Amniotic stem cell (primary cell): ENCODE measurements around the gene ATXN1.
A peak's percentile ranks its signal among the peaks of the same experiment; 100 is the strongest.

Experiments
- DNase-seq: peaks from one replicate; lab custom pipeline; 2025; lab: John Stamatoyannopoulos, UW

Gene ATXN1

DNA sequence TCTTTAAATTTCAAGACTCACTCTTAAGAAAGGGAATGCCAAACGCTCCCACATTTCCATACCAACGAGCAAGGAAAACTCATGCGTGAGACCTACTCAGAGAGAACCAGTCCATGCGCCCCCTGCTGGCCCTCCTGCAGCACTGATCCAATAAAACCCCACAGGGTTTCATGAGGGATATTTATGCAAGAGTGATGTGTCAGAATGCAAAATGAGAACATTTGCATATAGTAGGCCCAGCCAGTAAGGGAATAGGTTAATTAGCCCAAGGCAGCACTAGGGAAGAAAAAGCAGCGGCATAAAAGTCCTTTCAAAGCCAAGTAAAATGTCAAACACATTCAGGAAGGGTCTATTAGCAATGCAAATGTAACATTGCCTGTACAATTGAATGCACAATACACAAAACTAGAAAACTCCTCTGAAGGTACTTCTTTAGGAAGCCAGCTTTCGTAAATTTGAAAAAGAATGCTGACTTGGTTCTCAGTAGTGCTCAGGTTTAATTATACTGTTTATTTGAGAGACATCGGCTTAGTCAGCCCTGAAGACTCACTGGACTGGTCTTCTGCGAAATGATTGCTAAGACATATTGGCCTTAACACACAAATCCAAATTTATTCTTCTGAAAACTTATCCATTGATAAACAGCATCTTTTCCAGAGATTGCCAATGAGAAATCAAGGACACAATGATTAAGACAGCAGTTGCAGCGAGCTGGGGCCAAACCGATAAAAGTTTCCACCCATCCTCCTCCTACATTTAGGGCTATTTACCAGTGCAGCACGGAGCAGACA lies 429.7 kb downstream of the ATXN1 start:
- peak; percentile 43 for DNase-seq

GRCh38 chr6:16329233-16329632 lies 432.0 kb downstream of the ATXN1 start:
- no peak for DNase-seq

- no peak for DNase-seq
Measured at GRCh38 chr6:16327777-16328325, 433.4 kb downstream of the ATXN1 start.

- DNase-seq = no peak
Measured at GRCh38 chr6:16326971-16327776, 434.1 kb downstream of the ATXN1 start.

DNA sequence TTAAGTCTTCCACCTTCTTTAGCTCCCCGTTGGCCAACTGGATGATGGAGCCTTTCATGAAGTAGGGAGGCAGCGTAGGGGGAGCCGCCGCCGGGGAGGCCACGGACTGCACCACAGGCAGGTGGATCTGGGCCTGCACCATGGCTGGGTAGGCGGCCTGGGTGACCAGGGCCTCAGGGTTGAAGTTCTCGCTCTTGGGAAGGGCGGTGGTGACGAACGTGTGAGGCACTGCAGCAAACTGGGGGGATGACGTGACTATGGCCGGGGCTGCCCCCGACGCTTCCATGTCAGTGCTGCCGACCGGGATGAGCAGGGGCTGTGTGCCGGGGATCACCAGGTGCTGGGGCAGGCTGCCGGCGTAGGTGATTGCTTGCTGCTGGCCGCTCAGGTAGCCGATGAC lies 434.7 kb downstream of the ATXN1 start:
- DNase-seq = no peak

DNA sequence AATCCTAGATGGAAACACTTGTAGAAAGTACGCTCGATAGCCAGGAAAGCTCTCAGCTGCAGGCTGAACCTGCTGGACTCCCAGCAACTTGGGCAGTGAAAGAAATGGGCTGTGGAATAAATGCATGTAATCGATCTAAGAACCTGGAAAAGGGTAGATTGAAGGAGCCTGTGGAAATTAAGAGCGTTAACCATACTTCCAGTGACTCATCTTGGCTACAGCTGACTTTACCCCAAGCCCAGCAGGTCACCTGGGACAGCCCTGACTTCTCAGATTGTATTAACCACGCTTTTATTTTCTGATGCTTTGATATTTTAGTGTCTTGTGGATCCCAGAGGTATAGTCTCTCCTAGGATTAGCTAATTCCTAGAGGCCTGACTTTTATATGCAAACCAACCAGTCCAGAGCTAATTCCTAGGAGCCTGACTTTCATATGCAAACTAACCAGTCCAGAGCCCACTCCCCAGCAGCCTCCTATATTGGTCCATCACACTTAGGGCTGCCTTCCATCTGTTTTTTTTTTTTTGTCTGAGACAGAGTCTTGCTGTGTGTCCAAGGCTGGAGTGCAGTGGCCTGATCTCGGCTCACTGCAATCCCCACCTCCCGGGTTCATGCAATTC lies 436.5 kb downstream of the ATXN1 start:
- DNase-seq = no peak

- DNase-seq = no peak
Measured at GRCh38 chr6:16324184-16324583, 437.1 kb downstream of the ATXN1 start.

- no peak for DNase-seq
Measured at GRCh38 chr6:16322666-16323312, 438.5 kb downstream of the ATXN1 start.

GRCh38 chr6:16321826-16322225 lies 439.4 kb downstream of the ATXN1 start:
- DNase-seq = no peak

DNA sequence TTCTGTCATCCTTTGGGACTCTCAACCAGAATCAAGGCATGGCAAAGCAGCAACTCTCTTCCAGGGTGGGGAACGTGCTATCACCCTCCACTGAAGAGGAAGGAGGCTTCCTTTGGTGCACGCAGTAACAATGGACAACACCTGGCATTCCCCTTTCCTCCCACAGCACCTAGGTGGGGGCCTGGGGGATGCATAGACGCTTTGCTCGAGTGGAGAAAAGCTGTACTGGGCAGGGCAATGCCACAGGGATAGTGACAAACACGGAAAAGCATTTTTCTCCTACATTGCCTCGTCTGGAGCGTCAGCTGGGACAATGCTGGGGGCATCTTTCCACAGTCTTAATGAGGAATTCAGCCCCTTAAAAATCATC lies 439.9 kb downstream of the ATXN1 start:
- DNase-seq = no peak

- no peak for DNase-seq
Measured at GRCh38 chr6:16320533-16321340, 440.5 kb downstream of the ATXN1 start.

GRCh38 chr6:16319813-16320532 lies 441.3 kb downstream of the ATXN1 start:
- peak; percentile 93 for DNase-seq

- no peak for DNase-seq
Measured at GRCh38 chr6:16318953-16319720, 442.1 kb downstream of the ATXN1 start.

DNA sequence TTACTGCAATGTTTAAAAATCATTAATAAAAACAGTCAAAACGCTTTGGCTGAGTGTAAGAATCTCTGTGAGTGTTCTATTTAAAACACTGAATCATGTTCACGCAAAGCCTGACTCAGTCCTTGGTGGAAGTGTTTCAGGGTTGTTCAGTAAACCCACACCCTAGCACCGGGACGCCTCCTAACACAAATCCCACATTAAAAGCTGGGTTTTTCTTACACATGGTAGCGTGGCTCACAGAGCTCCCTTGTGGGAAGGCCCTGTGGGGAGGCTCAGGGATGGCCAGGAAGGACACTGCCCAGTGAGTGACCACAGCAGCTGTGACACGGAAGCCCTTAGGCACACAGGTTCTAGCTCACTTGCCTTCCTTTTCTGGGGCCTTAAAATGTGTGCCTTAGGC lies 442.7 kb downstream of the ATXN1 start:
- peak; percentile 55 for DNase-seq

- DNase-seq = no peak
Measured at GRCh38 chr6:16316741-16317251, 444.5 kb downstream of the ATXN1 start.

GRCh38 chr6:16314296-16314695 lies 447.0 kb downstream of the ATXN1 start:
- no peak for DNase-seq

GRCh38 chr6:16313732-16314131 lies 447.5 kb downstream of the ATXN1 start:
- DNase-seq = no peak

GRCh38 chr6:16311763-16312162 lies 449.5 kb downstream of the ATXN1 start:
- no peak for DNase-seq

DNA sequence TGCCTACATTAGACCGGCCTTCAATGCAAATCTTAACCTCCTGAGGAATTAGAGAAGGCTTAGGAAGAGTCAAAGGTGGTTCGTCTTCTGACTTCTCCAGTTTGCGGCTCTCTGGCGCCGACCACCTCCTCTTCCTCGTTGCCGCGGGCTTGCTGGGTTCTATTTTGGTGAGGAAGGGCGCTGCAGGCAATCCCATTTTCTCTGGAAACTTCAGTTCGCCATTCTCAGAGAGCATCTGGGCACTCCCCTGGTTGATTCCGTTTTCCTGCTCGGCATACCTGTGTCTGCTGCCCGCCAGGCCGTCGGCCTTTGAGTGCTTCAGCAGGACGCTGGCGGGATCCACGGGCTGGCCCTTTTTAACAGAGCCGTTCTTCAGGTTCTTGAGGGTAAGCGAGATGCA lies 454.9 kb downstream of the ATXN1 start:
- no peak for DNase-seq

DNA sequence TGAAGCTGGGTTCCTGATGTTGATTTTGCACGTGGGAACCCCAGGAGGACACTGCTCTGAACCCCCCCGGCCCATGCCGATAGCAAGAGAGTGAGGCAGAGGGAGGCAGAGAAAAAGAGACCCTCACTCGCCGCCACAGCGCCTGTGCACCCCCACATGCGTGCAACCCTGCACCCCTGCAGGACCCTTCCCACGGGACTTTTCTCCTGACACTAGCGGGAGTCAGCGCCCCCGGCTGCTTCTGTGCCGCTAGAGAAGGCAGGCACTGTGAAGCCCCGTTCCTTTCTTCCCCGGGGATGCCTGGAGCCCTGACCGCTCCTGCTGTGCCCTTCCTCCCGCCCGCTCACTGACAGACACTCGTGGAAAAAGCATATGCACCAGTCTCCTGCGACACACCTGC lies 455.5 kb downstream of the ATXN1 start:
- no peak for DNase-seq
